K562 treated with DMSO at 1 percent for 48 hours (cell line): ENCODE data around the gene ABHD12B. TPM values are rescaled to one million over a fixed set of nuclear protein-coding genes. Genes with fewer than 3 reads are reported as not detected.

Experiments
- total RNA-seq: library from RNA; unstranded; fragments of 300-600 nt; gene quantifications from 2 replicates; pipeline ENCODE4 v1.2.3, GENCODE V29; 2022; ENCODE audit warnings: low replicate concordance; ENCODE audit errors: extremely low read depth

Gene ABHD12B
- total RNA-seq: not detected in 2 replicates

GRCh38 chr14:50871914-50872732, at the start of gene ABHD12B:
ABHD12B (plus strand) TSS chr14:50872053; CDS start chr14:50872175, 122 bp downstream.

GRCh38 chr14:50830932-50831725, 40.7 kb upstream of the ABHD12B start, which contains the start of gene NIN:
NIN (minus strand) TSS chr14:50831162; CDS start chr14:50822056, 9,106 bp downstream.

GRCh38 chr14:50943943-50944646, 72.2 kb downstream of the ABHD12B start, which contains the start of gene PYGL:
PYGL (minus strand) TSS chr14:50944483; CDS start chr14:50944403, 80 bp downstream.

Other genes starting within 250 kb of the ABHD12B start
- not detected in 2 replicates for gene SAV1, start 203.7 kb upstream of the ABHD12B start, total RNA-seq
- gene NIN, start 40.9 kb upstream of the ABHD12B start, total RNA-seq: not detected in 2 replicates
- gene PYGL, start 72.4 kb downstream of the ABHD12B start, total RNA-seq: not detected in 2 replicates
- not detected in 2 replicates for gene TRIM9, start 223.1 kb downstream of the ABHD12B start, total RNA-seq